HG02852 (cell line): ENCODE data around the gene ZNF611.
"Not testable (repeated sequence)": the region's sequence is repeated elsewhere in the genome, so short reads cannot be mapped to it uniquely, and the experiment has no call there.

Experiments used
- ATAC-seq: cut with Tn5 transposase; IDR thresholded peaks from one replicate; pipeline ENCODE4 v1.9.1; 2021; ENCODE audit warnings: mild to moderate bottlenecking, moderate library complexity; ENCODE audit not compliant: unreplicated experiment

Gene ZNF611

GRCh38 chr19:52687684-52688083 is 47.2 kb downstream of the ZNF611 start:
- no peak for ATAC-seq

- no peak for ATAC-seq
Measured at GRCh38 chr19:52685811-52686210, 49.0 kb downstream of the ZNF611 start.

DNA sequence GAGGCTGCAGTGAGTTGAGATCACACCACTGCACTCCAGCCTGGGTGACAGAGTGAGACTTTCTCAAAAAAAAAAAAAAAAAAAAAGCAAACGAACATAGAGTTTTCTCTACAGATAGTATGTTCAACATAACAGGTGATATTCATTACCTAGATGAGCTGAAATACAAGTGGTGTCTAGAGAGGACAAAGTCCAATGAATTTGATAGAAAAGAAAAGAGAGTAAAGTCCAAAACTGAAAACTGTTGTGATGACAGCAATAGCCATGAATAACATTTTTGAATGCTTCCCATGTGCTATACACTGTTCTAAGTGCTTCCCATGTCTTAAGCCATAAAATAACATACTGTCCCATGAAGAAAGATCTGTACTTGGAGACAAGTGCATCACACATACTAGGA is 53.6 kb downstream of the ZNF611 start:
- ATAC-seq = not testable (repeated sequence)

DNA sequence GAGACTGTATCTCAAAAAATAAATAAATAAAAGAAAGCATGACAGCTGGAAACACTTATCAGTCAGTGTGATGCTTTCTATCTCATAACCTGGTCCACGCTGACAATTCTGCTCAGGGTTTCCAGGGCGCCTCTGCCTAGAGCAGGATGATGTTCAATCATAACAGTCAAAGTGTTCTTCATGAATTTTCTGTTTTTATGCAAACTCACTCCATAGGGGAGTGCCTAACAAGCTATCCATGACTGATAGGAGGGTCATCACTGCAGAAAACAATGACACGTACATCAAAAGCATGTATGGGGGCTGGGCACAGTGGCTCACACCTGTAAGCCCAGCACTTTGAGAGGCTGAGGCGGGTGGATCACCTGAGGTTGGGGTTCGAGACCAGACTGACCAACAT is 55.2 kb downstream of the ZNF611 start:
- ATAC-seq = no peak

DNA sequence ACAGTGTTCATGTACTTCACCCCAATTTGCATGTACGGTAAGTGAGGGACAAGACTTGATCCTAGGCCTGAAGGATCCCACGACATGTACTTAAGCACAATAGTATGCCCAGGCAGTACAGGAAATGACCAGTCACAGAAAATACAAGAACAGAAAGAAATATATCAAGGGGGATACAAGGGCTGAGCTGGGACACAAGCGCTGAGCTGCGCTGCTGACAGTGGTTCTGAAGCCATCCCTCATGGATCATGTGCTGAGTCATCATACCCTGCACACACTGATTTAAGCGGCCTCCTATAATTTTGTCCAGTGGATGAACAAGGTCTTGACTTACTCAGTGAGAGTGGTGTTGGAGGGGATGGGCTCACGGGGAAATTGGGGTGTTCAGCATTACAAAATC is 59.6 kb downstream of the ZNF611 start:
- not testable (repeated sequence) for ATAC-seq

DNA sequence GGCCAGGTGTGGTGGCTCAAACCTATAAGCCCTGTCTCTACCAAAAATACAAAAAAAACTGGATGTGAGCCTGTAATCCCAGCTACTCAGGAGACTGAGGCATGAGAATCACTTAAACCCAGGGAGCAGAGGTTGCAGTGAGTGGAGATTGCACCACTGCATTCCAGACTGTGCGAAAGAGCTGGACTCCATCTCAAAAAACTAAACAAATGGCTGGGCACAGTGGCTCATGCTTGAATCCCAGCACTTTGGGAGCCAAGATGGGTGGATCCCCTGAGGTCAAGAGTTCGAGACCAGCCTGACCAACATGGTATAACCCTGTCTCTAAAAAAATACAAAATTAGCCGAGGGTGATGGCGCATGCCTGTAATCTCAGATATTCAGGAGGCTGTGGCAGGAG is 61.8 kb downstream of the ZNF611 start:
- no peak for ATAC-seq

DNA sequence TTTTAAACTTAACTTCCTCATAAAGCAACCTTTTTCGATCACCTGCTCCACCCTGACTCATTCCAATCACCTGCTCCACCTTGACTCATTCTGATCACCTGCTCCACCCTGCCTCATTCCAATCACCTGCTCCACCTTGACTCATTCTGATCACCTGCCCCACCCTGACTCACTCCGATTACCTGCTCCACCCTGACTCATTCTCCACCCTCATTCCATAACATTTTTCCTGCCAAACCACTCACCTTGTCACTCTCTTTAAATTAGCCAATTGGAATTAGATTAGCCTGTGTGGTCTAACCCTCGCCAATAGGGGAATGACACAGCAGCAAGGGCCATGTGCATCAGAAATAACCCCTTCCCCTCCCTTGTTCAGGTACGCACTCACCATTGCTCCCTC is 64.8 kb downstream of the ZNF611 start:
- ATAC-seq = no peak

GRCh38 chr19:52669586-52669985 is 65.3 kb downstream of the ZNF611 start:
- ATAC-seq = no peak

GRCh38 chr19:52667972-52668371 is 66.9 kb downstream of the ZNF611 start:
- no peak for ATAC-seq

DNA sequence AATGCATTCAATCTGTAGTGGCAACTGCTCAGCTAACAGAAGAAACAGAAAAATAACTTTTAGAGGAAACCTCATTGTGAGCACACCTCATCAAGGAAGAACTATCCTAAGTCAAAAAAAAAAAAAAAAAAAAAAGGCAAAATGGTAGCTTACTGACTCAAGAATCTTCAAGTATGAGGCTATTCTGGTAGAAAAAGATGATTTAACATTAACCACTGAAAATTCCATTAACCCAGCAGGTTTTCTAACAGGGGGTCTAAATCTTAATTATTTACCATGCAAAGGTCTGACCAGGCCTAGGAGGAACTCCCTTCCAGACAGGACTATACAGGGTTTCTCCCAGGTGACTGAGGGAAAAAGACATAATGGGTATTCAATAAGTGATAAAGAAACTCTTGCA is 68.3 kb downstream of the ZNF611 start:
- no peak for ATAC-seq

GRCh38 chr19:52665529-52665928 is 69.3 kb downstream of the ZNF611 start:
- no peak for ATAC-seq

GRCh38 chr19:52665027-52665426 is 69.8 kb downstream of the ZNF611 start:
- ATAC-seq = no peak

- ATAC-seq = no peak
Measured at GRCh38 chr19:52664461-52664860, 70.4 kb downstream of the ZNF611 start.

DNA sequence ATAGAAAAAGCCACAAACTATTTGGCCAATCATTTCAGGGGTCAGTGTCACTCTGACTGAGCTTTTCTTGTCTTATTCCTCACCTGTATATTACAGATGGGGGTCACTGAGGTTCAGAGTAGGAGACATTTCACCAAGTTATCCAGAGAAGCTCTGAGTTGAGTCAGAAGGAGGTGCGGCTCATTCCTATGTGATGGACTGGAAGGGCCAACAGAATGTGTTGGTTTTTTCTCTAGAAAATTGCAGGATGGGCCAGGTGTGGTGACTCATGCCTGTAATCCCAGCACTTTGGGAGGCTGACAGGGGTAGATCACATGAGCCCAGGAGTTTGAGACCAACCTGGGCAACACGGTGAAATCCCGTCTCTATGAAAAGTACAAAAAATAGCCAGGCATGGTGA is 72.2 kb downstream of the ZNF611 start:
- ATAC-seq = no peak

DNA sequence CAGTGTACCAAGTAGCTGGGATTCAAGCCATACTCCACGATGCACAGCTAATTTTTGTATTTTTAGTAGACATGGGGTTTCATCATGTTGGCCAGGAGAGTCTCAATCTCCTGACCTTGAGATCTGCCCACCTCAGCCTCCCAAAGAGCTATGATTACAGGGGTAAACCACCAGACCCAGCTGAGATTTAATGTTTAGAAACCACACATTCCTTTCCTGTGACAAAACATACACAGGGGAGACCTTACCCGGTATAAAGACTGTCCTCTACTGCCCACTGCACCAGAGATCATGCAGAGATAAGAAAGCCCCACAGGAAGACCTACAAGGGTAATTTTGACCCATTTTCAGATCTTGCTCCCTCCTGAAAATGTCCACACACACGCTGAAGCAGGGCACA is 73.9 kb downstream of the ZNF611 start:
- no peak for ATAC-seq

DNA sequence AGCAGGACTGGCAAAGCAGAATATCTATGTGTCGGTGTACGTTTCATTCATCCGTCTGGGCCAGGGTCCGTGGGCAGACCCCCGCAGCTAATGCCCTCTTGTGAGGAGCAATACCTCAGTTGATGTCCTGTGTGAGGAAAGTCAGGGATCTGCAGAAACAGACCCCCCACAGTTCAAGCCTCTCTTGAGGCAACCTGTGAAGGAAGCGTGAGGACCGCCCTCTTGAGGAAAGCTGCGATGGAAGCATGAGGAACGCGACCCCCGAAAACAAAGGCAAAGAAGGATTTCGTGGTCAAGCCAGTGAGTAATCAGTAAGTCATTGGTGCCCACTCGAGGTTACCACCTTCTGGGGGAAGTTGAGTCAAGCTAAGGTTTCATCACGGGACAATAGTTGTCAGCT is 75.8 kb downstream of the ZNF611 start:
- no peak for ATAC-seq

GRCh38 chr19:52658595-52658994 is 76.2 kb downstream of the ZNF611 start:
- no peak for ATAC-seq

DNA sequence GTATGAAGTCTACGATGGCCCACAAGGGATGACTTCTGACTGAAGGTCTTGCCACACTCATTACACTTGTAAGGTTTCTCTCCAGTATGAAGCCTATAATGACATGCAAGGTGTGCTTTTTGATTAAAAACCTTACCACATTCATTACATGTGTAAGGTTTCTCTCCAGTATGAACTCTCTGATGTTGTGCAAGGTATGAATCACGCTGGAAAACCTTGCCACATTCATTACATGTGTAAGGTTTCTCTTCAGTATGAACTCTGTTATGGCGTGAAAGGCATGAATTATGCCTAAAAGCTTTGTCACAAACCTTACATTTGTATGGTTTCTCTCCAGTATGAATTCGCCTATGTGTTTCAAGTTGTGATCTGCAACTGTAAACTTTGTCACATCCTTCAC is 81.7 kb downstream of the ZNF611 start:
- no peak for ATAC-seq
